Trophoblast cell (in vitro differentiated cells and primary cell): ENCODE results near the gene MSANTD2.

Experiments used
- DNase-seq, 2 donors: peaks; one replicate each; pipeline ENCODE4 v3.0.0-alpha.2; 2016
- H2AFZ ChIP-seq: 2 replicates; pipeline ENCODE4 v1.6.1; 2013; ENCODE audit warnings: low read length, moderate library complexity, mild to moderate bottlenecking; ENCODE audit not compliant: insufficient read depth, poor library complexity
- H2AK5ac ChIP-seq: 2 replicates; pipeline ENCODE4 v1.6.1; 2013; ENCODE audit warnings: mild to moderate bottlenecking, low read length
- H2BK120ac ChIP-seq: 2 replicates; pipeline ENCODE4 v1.6.1; 2013; ENCODE audit warnings: low read length, mild to moderate bottlenecking, moderate library complexity; ENCODE audit not compliant: insufficient read depth, poor library complexity
- H2BK12ac ChIP-seq: 2 replicates; pipeline ENCODE4 v1.6.1; 2013; ENCODE audit warnings: mild to moderate bottlenecking, low read length, moderate library complexity
- H2BK5ac ChIP-seq: 2 replicates; pipeline ENCODE4 v1.6.1; 2013; ENCODE audit warnings: low read length, low read depth, moderate library complexity, mild to moderate bottlenecking; ENCODE audit not compliant: poor library complexity
- H3K14ac ChIP-seq: 2 replicates; pipeline ENCODE4 v1.6.1; 2013; ENCODE audit warnings: mild to moderate bottlenecking, low read length
- H3K18ac ChIP-seq: 2 replicates; pipeline ENCODE4 v1.6.1; 2013; ENCODE audit warnings: mild to moderate bottlenecking, low read length
- H3K23ac ChIP-seq: 2 replicates; pipeline ENCODE4 v1.6.1; 2013; ENCODE audit warnings: low read length
- H3K27ac ChIP-seq: 2 replicates; pipeline ENCODE4 v1.5.1; 2013; ENCODE audit warnings: low read depth, mild to moderate bottlenecking, inconsistent platforms, low read length, moderate library complexity
- H3K27me3 ChIP-seq: 2 replicates; pipeline ENCODE4 v1.6.1; 2013; ENCODE audit warnings: inconsistent platforms, mild to moderate bottlenecking, low read length, moderate library complexity; ENCODE audit not compliant: insufficient read depth
- H3K36me3 ChIP-seq, 2 experiments: 1 replicate in 1 of 2; 2 replicates in 1 of 2; pipeline ENCODE4 v1.6.1; 2013; ENCODE audit warnings: low read length in 2 of 2, mild to moderate bottlenecking in 2 of 2, moderate library complexity in 1 of 2; ENCODE audit not compliant: insufficient read depth in 2 of 2, control insufficient read depth in 1 of 2
- H3K4ac ChIP-seq: 2 replicates; pipeline ENCODE4 v1.6.1; 2013; ENCODE audit warnings: low read depth, mild to moderate bottlenecking, low read length, moderate library complexity
- H3K4me1 ChIP-seq, 2 experiments: 1 replicate in 1 of 2; 2 replicates in 1 of 2; pipeline ENCODE4 v1.6.1; 2013; ENCODE audit warnings: low read length in 2 of 2, mild to moderate bottlenecking in 2 of 2, moderate library complexity in 1 of 2; ENCODE audit not compliant: insufficient read depth in 2 of 2, control insufficient read depth in 1 of 2
- H3K4me2 ChIP-seq: 2 replicates; pipeline ENCODE4 v1.6.1; 2013; ENCODE audit warnings: inconsistent platforms, mild to moderate bottlenecking, low read length, moderate library complexity
- H3K4me3 ChIP-seq: 2 replicates; pipeline ENCODE4 v1.5.1; 2013; ENCODE audit warnings: mild to moderate bottlenecking, low read depth, low read length, inconsistent platforms
- H3K79me1 ChIP-seq: one replicate; pipeline ENCODE4 v1.6.1; 2013; ENCODE audit warnings: low read length
- H3K79me2 ChIP-seq: 2 replicates; pipeline ENCODE4 v1.6.1; 2013; ENCODE audit warnings: low read length, mild to moderate bottlenecking; ENCODE audit not compliant: control insufficient read depth, insufficient read depth, poor library complexity
- H3K9ac ChIP-seq: 2 replicates; pipeline ENCODE4 v1.6.1; 2013; ENCODE audit warnings: mild to moderate bottlenecking, low read length
- H3K9me3 ChIP-seq: 2 replicates; pipeline ENCODE4 v1.6.1; 2013; ENCODE audit warnings: low read depth, mild to moderate bottlenecking, control low read depth, inconsistent platforms, low read length; ENCODE audit not compliant: insufficient read depth
- H4K12ac ChIP-seq: 2 replicates; pipeline ENCODE4 v1.6.1; 2013; ENCODE audit warnings: low read depth, mild to moderate bottlenecking, low read length, moderate library complexity
- H4K8ac ChIP-seq: 2 replicates; pipeline ENCODE4 v1.6.1; 2013; ENCODE audit warnings: low read depth, mild to moderate bottlenecking, low read length, moderate library complexity
- H4K91ac ChIP-seq: one replicate; pipeline ENCODE4 v1.6.1; 2013; ENCODE audit warnings: low read depth, mild to moderate bottlenecking, low read length, moderate library complexity
- WGBS: extraction: QIAGEN DNeasy Blood & Tissue Kit; methylation state at CpG from one replicate; pipeline ENCODE4 v1.1.7; 2013; ENCODE audit warnings: missing lambda C conversion rate; ENCODE audit not compliant: insufficient read length, insufficient coverage; ENCODE audit errors: extremely low coverage; 5-methylcytosine and 5-hydroxymethylcytosine counted together

The MSANTD2 gene

GRCh38 chr11:124835918-124836317 is 35.7 kb upstream of the MSANTD2 start:
- H3K9ac ChIP-seq, result no peak overlapping the region
- H3K4me1 ChIP-seq, result peaks cover 4 to 7% of the 10 kb centered on the region in 2 experiments
- H3K4ac ChIP-seq, result no peak overlapping the region
- no peak overlapping the region for H2BK12ac ChIP-seq
- no peak overlapping the region for H4K12ac ChIP-seq
- H3K36me3 ChIP-seq, result no peaks in the 10 kb centered on the region
- H3K79me1 ChIP-seq, result no peaks in the 10 kb centered on the region
- no peak overlapping the region for H2AFZ ChIP-seq
- peaks cover 26% of the 10 kb centered on the region for H3K27me3 ChIP-seq
- peaks cover 4% of the 10 kb centered on the region for H3K9me3 ChIP-seq
- H2AK5ac ChIP-seq, result no peak overlapping the region
- H3K4me3 ChIP-seq, result no peak overlapping the region
- H4K91ac ChIP-seq, result no peak overlapping the region
- H2BK120ac ChIP-seq, result no peak overlapping the region
- no peak overlapping the region for H2BK5ac ChIP-seq
- H3K18ac ChIP-seq, result no peak overlapping the region
- H4K8ac ChIP-seq, result no peak overlapping the region
- no peak overlapping the region for H3K27ac ChIP-seq
- no peak overlapping the region for H3K23ac ChIP-seq
- WGBS, result no CpG with 5 or more reads among the region's 8 CpGs
- no peaks in the 10 kb centered on the region for H3K79me2 ChIP-seq
- no peak overlapping the region for H3K14ac ChIP-seq
- H3K4me2 ChIP-seq, result no peak overlapping the region
- no peak for DNase-seq

- Histone ChIP-seq H3K27me3 (peaks cover 17% of the 10 kb centered on the region), H3K9me3 (peaks cover 4% of the 10 kb centered on the region), H3K23ac (no peak overlapping the region), H3K9ac (no peak overlapping the region), H2AFZ (no peak overlapping the region), H2BK5ac (no peak overlapping the region), H3K27ac (no peak overlapping the region), H3K14ac (no peak overlapping the region), H3K4ac (no peak overlapping the region), H4K91ac (no peak overlapping the region), H2BK12ac (no peak overlapping the region), H3K79me1 (no peaks in the 10 kb centered on the region), H3K36me3 (no peaks in the 10 kb centered on the region), H2AK5ac (no peak overlapping the region), H3K18ac (no peak overlapping the region), H4K12ac (no peak overlapping the region), H4K8ac (no peak overlapping the region), H3K79me2 (no peaks in the 10 kb centered on the region), H3K4me3 (no peak overlapping the region), H3K4me1 (peaks cover under 1 to 4% of the 10 kb centered on the region in 2 experiments), H3K4me2 (no peak overlapping the region), H2BK120ac (no peak overlapping the region)
- peak in 1 of 2 donors; percentile 54 for DNase-seq
- WGBS, result no CpG with 5 or more reads among the region's 3 CpGs
Observed at GRCh38 chr11:124834526-124835180, 34.4 kb upstream of the MSANTD2 start.

GRCh38 chr11:124832571-124832970 is 32.4 kb upstream of the MSANTD2 start:
- no peak overlapping the region for H2BK12ac ChIP-seq
- H3K9me3 ChIP-seq, result no peaks in the 10 kb centered on the region
- H3K4me1 ChIP-seq, result no peaks in the 10 kb centered on the region
- no CpG with 5 or more reads among the region's 4 CpGs for WGBS
- no peak overlapping the region for H3K18ac ChIP-seq
- H3K4me3 ChIP-seq, result no peak overlapping the region
- H4K91ac ChIP-seq, result no peak overlapping the region
- H2AK5ac ChIP-seq, result no peak overlapping the region
- H4K8ac ChIP-seq, result no peak overlapping the region
- H3K23ac ChIP-seq, result no peak overlapping the region
- H3K27me3 ChIP-seq, result no peaks in the 10 kb centered on the region
- no peak overlapping the region for H3K9ac ChIP-seq
- H3K27ac ChIP-seq, result no peak overlapping the region
- no peak overlapping the region for H4K12ac ChIP-seq
- no peak overlapping the region for H3K4me2 ChIP-seq
- H2AFZ ChIP-seq, result no peak overlapping the region
- H3K14ac ChIP-seq, result no peak overlapping the region
- no peak overlapping the region for H2BK120ac ChIP-seq
- H3K36me3 ChIP-seq, result no peaks in the 10 kb centered on the region
- no peaks in the 10 kb centered on the region for H3K79me2 ChIP-seq
- H3K79me1 ChIP-seq, result no peaks in the 10 kb centered on the region
- no peak overlapping the region for H2BK5ac ChIP-seq
- H3K4ac ChIP-seq, result no peak overlapping the region
- DNase-seq, result no peak

GRCh38 chr11:124831897-124832296 is 31.7 kb upstream of the MSANTD2 start:
- Histone ChIP-seq H3K4me3 (no peak overlapping the region), H4K8ac (no peak overlapping the region), H3K27me3 (no peaks in the 10 kb centered on the region), H3K79me2 (no peaks in the 10 kb centered on the region), H3K18ac (no peak overlapping the region), H4K12ac (no peak overlapping the region), H3K4ac (no peak overlapping the region), H3K4me2 (no peak overlapping the region), H2AFZ (no peak overlapping the region), H3K79me1 (no peaks in the 10 kb centered on the region), H3K9ac (no peak overlapping the region), H3K23ac (no peak overlapping the region), H3K36me3 (no peaks in the 10 kb centered on the region), H2AK5ac (no peak overlapping the region), H4K91ac (no peak overlapping the region), H3K14ac (no peak overlapping the region), H3K9me3 (no peaks in the 10 kb centered on the region), H3K27ac (no peak overlapping the region), H2BK120ac (no peak overlapping the region), H2BK12ac (no peak overlapping the region), H3K4me1 (no peaks in the 10 kb centered on the region), H2BK5ac (no peak overlapping the region)
- no peak for DNase-seq
- WGBS, result no CpG with 5 or more reads among the region's 2 CpGs
